ENCODE data around the gene ZNF23. TPM values are rescaled to one million over a fixed set of nuclear protein-coding genes. Genes with fewer than 3 reads are reported as not detected.

ZNF23 gene
- total and polyA plus RNA-seq, 12 donors: 3.7 to 12.4 (median 5.8) TPM

- no peak overlapping the region for H3K4me3 ChIP-seq
- no peak overlapping the region for H3K27ac ChIP-seq
- WGBS, 2 donors: 69 to 71% methylated on average over 4 of the region's 4 CpGs
- peaks cover 0 to 19% (median 0%) of the 10 kb centered on the region in 11 donors for H3K9me3 ChIP-seq
- ATAC-seq (no peak), DNase-seq (no peak)
- intact Hi-C loops (cut with DNase I): loop anchor here in 1 of 10 donors (10.0 kb wide), 1 partner anchor 60 kb away; no protein-coding TSS in a partner anchor
- no peaks in the 10 kb centered on the region for H3K36me3 ChIP-seq
- H3K27me3 ChIP-seq: peaks cover 0 to 79% (median 45%) of the 10 kb centered on the region in 7 donors
- no peak for TF ChIP-seq CTCF (IDR thresholded peaks at IDR 0.05)
- H3K4me1 ChIP-seq: no peaks in the 10 kb centered on the region
Measured at GRCh38 chr16:71404364-71404763, 57.7 kb downstream of the ZNF23 start.

GRCh38 chr16:71402674-71403073 is 59.4 kb downstream of the ZNF23 start:
- Histone ChIP-seq H3K9me3 (peaks cover 0 to 19% (median 0%) of the 10 kb centered on the region in 11 donors), H3K27me3 (peaks cover 0 to 67% (median 44%) of the 10 kb centered on the region in 7 donors), H3K36me3 (no peaks in the 10 kb centered on the region), H3K4me3 (no peak overlapping the region), H3K4me1 (no peaks in the 10 kb centered on the region), H3K27ac (no peak overlapping the region)
- ATAC-seq (no peak), DNase-seq (no peak)
- 52 to 58% methylated on average over 11 of the region's 11 CpGs for WGBS, 2 donors
- TF ChIP-seq CTCF (IDR thresholded peaks at IDR 0.05): no peak
- intact Hi-C loops (cut with DNase I): loop anchor here in 1 of 10 donors (10.0 kb wide), 1 partner anchor 58 kb away; no protein-coding TSS in a partner anchor

- TF ChIP-seq CTCF (IDR thresholded peaks at IDR 0.05): no peak
- intact Hi-C loops (cut with DNase I): loop anchor here in 1 of 10 donors (10.0 kb wide), 1 partner anchor 57 kb away; no protein-coding TSS in a partner anchor
- no peak overlapping the region for H3K27ac ChIP-seq
- no peak overlapping the region for H3K4me3 ChIP-seq
- no peaks in the 10 kb centered on the region for H3K4me1 ChIP-seq
- H3K27me3 ChIP-seq: peaks cover 0 to 68% (median 37%) of the 10 kb centered on the region in 7 donors
- peaks cover 0 to 19% (median 0%) of the 10 kb centered on the region in 11 donors for H3K9me3 ChIP-seq
- ATAC-seq: no peak
- DNase-seq: no peak
- WGBS, 2 donors: 58 to 60% methylated on average over 6 of the region's 6 CpGs
- H3K36me3 ChIP-seq: no peaks in the 10 kb centered on the region
Measured at GRCh38 chr16:71402007-71402406, 60.0 kb downstream of the ZNF23 start.

GRCh38 chr16:71399801-71400563 is 62.1 kb downstream of the ZNF23 start:
- WGBS, 2 donors: 80 to 86% methylated on average over 11 of the region's 11 CpGs

More at GRCh38 chr16:71399801-71400563, 62.1 kb downstream of the ZNF23 start:
- H3K27me3 ChIP-seq: peaks cover 0 to 56% (median 27%) of the 10 kb centered on the region in 7 donors
- no peak overlapping the region for H3K27ac ChIP-seq
- no peak for DNase-seq
- no peak overlapping the region for H3K4me3 ChIP-seq
- H3K4me1 ChIP-seq: no peaks in the 10 kb centered on the region
- H3K36me3 ChIP-seq: no peaks in the 10 kb centered on the region
- peaks cover 0 to 18% (median 0%) of the 10 kb centered on the region in 11 donors for H3K9me3 ChIP-seq
- ATAC-seq: no peak
- no peak for TF ChIP-seq CTCF (IDR thresholded peaks at IDR 0.05)
- intact Hi-C loops (cut with DNase I): loop anchor here in 1 of 10 donors (10.0 kb wide), 1 partner anchor 55 kb away; no protein-coding TSS in a partner anchor

Other genes starting within 250 kb of the ZNF23 start
- 1 to 10 TPM in 9 of 10 donors, under 1 TPM in 1; 0.74 to 3.1 (median 2.0) TPM for gene HYDIN, start 231.5 kb downstream of the ZNF23 start, total RNA-seq
- gene HYDIN, start 231.5 kb downstream of the ZNF23 start, polyA plus RNA-seq: 1 to 10 TPM in 1 of 2 donors, under 1 TPM in 1; 0.04 to 1.3 TPM
- gene CMTR2, start 172.8 kb downstream of the ZNF23 start, total RNA-seq: 10 to 100 TPM in 4 of 10 donors, 1 to 10 TPM in 6; 5.6 to 11.6 (median 9.3) TPM
- gene CMTR2, start 172.8 kb downstream of the ZNF23 start, polyA plus RNA-seq: 1 to 10 TPM; 2.7 to 4.6 TPM
- 1 to 10 TPM in 5 of 10 donors, under 1 TPM in 2, not detected in 3; 0.16 to 3.7 (median 1.2) TPM for gene CALB2, start 103.5 kb downstream of the ZNF23 start, total RNA-seq
- gene CALB2, start 103.5 kb downstream of the ZNF23 start, polyA plus RNA-seq: 1 to 10 TPM in 1 of 2 donors, under 1 TPM in 1; 0.66 to 1.3 TPM
- not detected for gene TLE7, start 20.2 kb downstream of the ZNF23 start, total RNA-seq
- gene TLE7, start 20.2 kb downstream of the ZNF23 start, polyA plus RNA-seq: not detected
- 1 to 10 TPM in 9 of 10 donors, under 1 TPM in 1; 0.59 to 3.4 (median 1.5) TPM for gene ZNF19, start 27.1 kb upstream of the ZNF23 start, total RNA-seq
- 1 to 10 TPM in 1 of 2 donors, under 1 TPM in 1; 0.93 to 2.0 TPM for gene ZNF19, start 27.1 kb upstream of the ZNF23 start, polyA plus RNA-seq
- gene CHST4, start 64.2 kb upstream of the ZNF23 start, total RNA-seq: under 1 TPM in 1 of 10 donors, not detected in 9; 0.09 TPM
- gene CHST4, start 64.2 kb upstream of the ZNF23 start, polyA plus RNA-seq: not detected
- not detected for gene TAT, start 114.8 kb upstream of the ZNF23 start, total RNA-seq
- not detected for gene TAT, start 114.8 kb upstream of the ZNF23 start, polyA plus RNA-seq
- not detected for gene MARVELD3, start 163.9 kb upstream of the ZNF23 start, total RNA-seq
- gene MARVELD3, start 163.9 kb upstream of the ZNF23 start, polyA plus RNA-seq: under 1 TPM in 1 of 2 donors, not detected in 1; 0.01 TPM

Data from heart right ventricle (tissue), 16 donors.